HepG2 (cell line): ENCODE results near the gene CA9. TPM values are rescaled to one million over a fixed set of nuclear protein-coding genes. Genes with fewer than 3 reads are reported as not detected.

Experiments used
- CBX2 ChIP-seq, 2 experiments: fragments of 200-600 bp in 1 of 2; sonication (generic); formaldehyde crosslinking in 1 of 2; IDR thresholded peaks; 2 replicates each; pipeline versions ENCODE4 v1.7.0 to v1.8.1; 2018 to 2022; ENCODE audit warnings: low read depth in 2 of 2, low read length in 1 of 2, mild to moderate bottlenecking in 1 of 2, missing genetic modification reagents in 1 of 2
- CCAR2 ChIP-seq: fragments of 200-400 bp; formaldehyde crosslinking; optimal IDR thresholded peaks from 2 replicates; pipeline ENCODE3; 2018; ENCODE audit warnings: low read depth, mild to moderate bottlenecking, low read length, moderate library complexity
- GFI1 ChIP-seq: sonication (generic); formaldehyde crosslinking; IDR thresholded peaks from 2 replicates; pipeline ENCODE4 v1.5.0; 2020; ENCODE audit warnings: missing genetic modification reagents, mild to moderate bottlenecking, borderline replicate concordance
- NCOA5 ChIP-seq: sonication (generic); formaldehyde crosslinking; IDR thresholded peaks from 2 replicates; pipeline ENCODE4 v1.4.0; 2020; ENCODE audit warnings: missing genetic modification reagents
- NFE2 ChIP-seq: sonication (generic); formaldehyde crosslinking; IDR thresholded peaks from 2 replicates; pipeline ENCODE4 v1.4.0; 2020; ENCODE audit warnings: missing genetic modification reagents
- PATZ1 ChIP-seq: sonication (generic); formaldehyde crosslinking; IDR thresholded peaks from 2 replicates; pipeline ENCODE4 v1.4.0; 2020; ENCODE audit warnings: missing genetic modification reagents
- RBM22 ChIP-seq: fragments of 200-400 bp; formaldehyde crosslinking; optimal IDR thresholded peaks from 2 replicates; pipeline ENCODE3; 2017; ENCODE audit warnings: mild to moderate bottlenecking, low read length, moderate library complexity
- SIN3B ChIP-seq: fragments of 150-350 bp; IDR thresholded peaks from 2 replicates; pipeline ENCODE4 v1.6.1; 2014; ENCODE audit warnings: low read length
- SRF ChIP-seq: IDR thresholded peaks from 2 replicates; pipeline ENCODE4 v1.6.1; 2011; ENCODE audit warnings: mild to moderate bottlenecking, low read depth, low read length, moderate library complexity
- TAF15 ChIP-seq: fragments of 200-400 bp; formaldehyde crosslinking; IDR thresholded peaks from one replicate; pipeline ENCODE4 v1.6.1; 2018; ENCODE audit warnings: mild to moderate bottlenecking, low read depth, low read length; ENCODE audit not compliant: poor library complexity, severe bottlenecking
- TFE3 ChIP-seq: IDR thresholded peaks from 2 replicates; pipeline ENCODE4 v1.6.1; 2016
- ZHX1 ChIP-seq: sonication (generic); formaldehyde crosslinking; IDR thresholded peaks from 2 replicates; pipeline ENCODE4 v1.8.1; 2022; ENCODE audit warnings: low read depth, mild to moderate bottlenecking, missing genetic modification reagents
- ZNF138 ChIP-seq: sonication (generic); formaldehyde crosslinking; IDR thresholded peaks from 2 replicates; pipeline ENCODE4 v1.5.0; 2020; ENCODE audit warnings: mild to moderate bottlenecking, low read depth, missing genetic modification reagents
- ZNF24 ChIP-seq: fragments of 450-650 bp; IDR thresholded peaks from 2 replicates; pipeline ENCODE4 v1.6.1; 2017; ENCODE audit warnings: antibody characterized with exemption, mild to moderate bottlenecking
- ZNF34 ChIP-seq: sonication (generic); formaldehyde crosslinking; IDR thresholded peaks from 2 replicates; pipeline ENCODE4 v1.4.0; 2020; ENCODE audit warnings: mild to moderate bottlenecking, missing genetic modification reagents, borderline replicate concordance
- ZNF597 ChIP-seq: sonication (generic); formaldehyde crosslinking; IDR thresholded peaks from 2 replicates; pipeline ENCODE4 v1.5.0; 2020; ENCODE audit warnings: missing genetic modification reagents
- polyA plus RNA-seq, 8 experiments: library from polyadenylated mRNA; depleted of rRNA in 3 of 8; stranded (reverse) in 7 of 8; unstranded in 1 of 8; fragments of >200 nt; fragmentation: Illumina TruSeq in 4 of 8; extraction: Trizol in 4 of 8; gene quantifications; 2 replicates each; pipeline versions ENCODE4 v1.2.1 to v1.2.3, GENCODE V29; 2011 to 2016; ENCODE audit warnings: low read depth in 4 of 8, missing spikeins in 1 of 8, mixed read lengths in 1 of 8; ENCODE audit not compliant: insufficient read depth in 1 of 8
- total RNA-seq, 5 experiments: library from RNA; depleted of rRNA; stranded (reverse); fragments of >200 nt; fragmentation: Illumina TruSeq; extraction: Trizol; gene quantifications; 2 replicates each; pipeline ENCODE4 v1.2.3, GENCODE V29; 2016; ENCODE audit warnings: low read depth in 1 of 5
- TF ChIP-seq, protein P1 (sequence below): sonication (generic); formaldehyde crosslinking; IDR thresholded peaks from 2 replicates; pipeline ENCODE4 v1.9.0; 2022; ENCODE audit warnings: missing genetic modification reagents, mild to moderate bottlenecking, borderline replicate concordance

Gene CA9
- total and polyA plus RNA-seq, 2 of the 13 experiments (the other 11 are each of a cell fraction or from before 2014, with no cell fraction given), result 0.13 to 152 TPM

GRCh38 chr9:35664531-35665470 is 8.9 kb upstream of the CA9 start, which contains the start of gene ARHGEF39 (continued):
- TF ChIP-seq CCAR2, result no peak
- TF ChIP-seq ZNF138 (CRISPR knock-in tag), result peak; percentile 20; the same call in 1 of the 2 replicates
- no peak for TF ChIP-seq NCOA5 (CRISPR knock-in tag)
- peak; percentile 80; the same call in 1 of the 2 replicates for TF ChIP-seq ZHX1
- TF ChIP-seq NFE2 (CRISPR knock-in tag), result no peak
- TF ChIP-seq GFI1 (CRISPR knock-in tag), result no peak
- TF ChIP-seq, protein P1, sequence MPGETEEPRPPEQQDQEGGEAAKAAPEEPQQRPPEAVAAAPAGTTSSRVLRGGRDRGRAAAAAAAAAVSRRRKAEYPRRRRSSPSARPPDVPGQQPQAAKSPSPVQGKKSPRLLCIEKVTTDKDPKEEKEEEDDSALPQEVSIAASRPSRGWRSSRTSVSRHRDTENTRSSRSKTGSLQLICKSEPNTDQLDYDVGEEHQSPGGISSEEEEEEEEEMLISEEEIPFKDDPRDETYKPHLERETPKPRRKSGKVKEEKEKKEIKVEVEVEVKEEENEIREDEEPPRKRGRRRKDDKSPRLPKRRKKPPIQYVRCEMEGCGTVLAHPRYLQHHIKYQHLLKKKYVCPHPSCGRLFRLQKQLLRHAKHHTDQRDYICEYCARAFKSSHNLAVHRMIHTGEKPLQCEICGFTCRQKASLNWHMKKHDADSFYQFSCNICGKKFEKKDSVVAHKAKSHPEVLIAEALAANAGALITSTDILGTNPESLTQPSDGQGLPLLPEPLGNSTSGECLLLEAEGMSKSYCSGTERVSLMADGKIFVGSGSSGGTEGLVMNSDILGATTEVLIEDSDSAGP (CRISPR knock-in tag), result peak; percentile 94
- TF ChIP-seq ZNF597 (CRISPR knock-in tag), result no peak
- TF ChIP-seq TAF15, result no peak
- TF ChIP-seq TFE3, result peak; percentile 39; the same call in 1 of the 2 replicates
- no peak for TF ChIP-seq SRF
- no peak for TF ChIP-seq RBM22
- TF ChIP-seq SIN3B, result peak; percentile 76
- peak; percentile 75; the same call in 1 of the 2 replicates for TF ChIP-seq ZNF34
- peak; percentile 76 for TF ChIP-seq PATZ1 (CRISPR knock-in tag)
- no peak for TF ChIP-seq ZNF24
- TF ChIP-seq CBX2 (IDR thresholded peaks at IDR 0.05; ENCODE audit: low read depth, low read length), result no peak
- TF ChIP-seq CBX2 (CRISPR knock-in tag; IDR thresholded peaks at IDR 0.05; ENCODE audit: low read depth), result no peak
